ENCODE results near the gene ADGRB3.
"Not testable (repeated sequence)": the region's sequence is repeated elsewhere in the genome, so short reads cannot be mapped to it uniquely, and the experiment has no call there.

The ADGRB3 gene

GRCh38 chr6:69340196-69340595 lies 705.1 kb downstream of the ADGRB3 start:
- no peak for DNase-seq (ENCODE audit: low read depth)

GRCh38 chr6:69343851-69344250 lies 708.8 kb downstream of the ADGRB3 start:
- DNase-seq (ENCODE audit: low read depth), result no peak

DNA sequence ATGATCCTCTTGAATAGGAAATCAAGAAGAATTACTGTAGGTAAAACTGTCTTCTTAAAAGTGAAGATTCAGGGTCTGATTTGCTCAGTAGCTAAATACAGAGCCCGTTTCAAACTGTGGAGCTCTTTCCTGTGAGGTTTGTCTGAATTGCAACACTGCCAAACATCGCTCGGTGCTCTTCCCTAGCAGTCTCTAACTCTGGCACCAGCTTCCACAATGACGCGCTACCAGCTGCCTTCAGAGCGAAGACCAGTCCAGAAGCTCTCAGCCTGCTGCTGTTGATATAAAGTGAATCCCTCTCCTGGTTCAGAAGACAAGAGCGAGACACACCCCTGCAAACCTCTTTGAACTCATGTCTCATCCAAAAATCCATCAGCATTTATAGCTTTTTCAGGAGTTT lies 714.7 kb downstream of the ADGRB3 start:
- no peak for DNase-seq (ENCODE audit: low read depth)

DNA sequence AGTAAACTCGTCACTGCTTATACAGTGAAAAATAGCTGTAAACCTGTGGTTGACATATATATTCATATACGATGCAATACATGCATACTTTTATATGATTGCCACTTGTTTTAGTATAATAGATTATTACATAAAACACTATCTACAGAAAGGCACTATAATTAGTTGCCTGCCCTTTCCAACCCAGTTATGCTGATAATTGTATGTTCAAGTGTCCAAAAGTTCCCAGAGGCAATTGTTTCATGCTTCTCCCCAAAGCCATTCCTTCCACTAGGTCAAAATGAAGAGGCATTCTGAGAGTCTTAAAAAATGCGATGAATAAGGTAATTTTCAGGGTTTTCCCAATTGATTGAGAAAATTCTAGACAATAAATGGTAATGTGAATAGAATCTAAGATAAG lies 727.1 kb downstream of the ADGRB3 start:
- no peak for DNase-seq (ENCODE audit: low read depth)

DNA sequence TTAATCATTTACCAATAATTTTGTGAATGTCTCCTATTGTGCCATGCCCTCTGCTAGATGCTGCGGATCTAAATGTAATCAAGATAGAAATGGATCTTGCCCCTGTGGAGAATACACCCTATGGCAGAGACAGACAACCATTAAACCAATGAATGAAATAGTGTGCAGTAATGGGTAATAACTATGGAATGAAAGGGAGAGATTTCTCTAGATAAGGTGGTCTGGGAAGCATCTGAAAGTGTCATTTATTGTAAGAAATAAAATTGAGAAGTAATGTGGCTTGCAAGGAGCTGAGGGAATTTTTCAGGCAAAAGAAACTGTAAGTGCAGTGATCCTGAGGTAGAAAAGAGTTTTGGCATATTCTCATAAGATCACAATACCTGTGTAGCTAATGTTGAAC lies 731.7 kb downstream of the ADGRB3 start:
- no peak for DNase-seq (ENCODE audit: low read depth)

DNA sequence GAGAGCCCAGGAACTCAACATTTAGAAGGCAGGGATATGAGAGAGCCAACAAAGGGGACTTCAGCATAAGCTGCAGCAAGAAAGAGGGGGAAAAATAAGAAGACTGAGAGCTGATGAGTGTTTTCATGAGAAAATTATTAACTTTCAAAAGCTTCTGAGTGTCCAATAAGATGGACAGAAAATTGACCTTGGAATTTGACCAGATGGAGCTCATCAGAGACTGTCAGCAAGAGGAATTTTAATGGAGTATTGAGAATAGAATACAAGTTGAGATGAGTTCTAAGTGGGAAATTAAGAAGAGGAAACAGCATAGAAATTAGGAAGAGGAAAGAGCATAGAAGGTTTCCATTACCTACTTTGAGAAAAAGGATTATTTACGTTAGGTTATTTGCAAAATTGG lies 733.5 kb downstream of the ADGRB3 start:
- DNase-seq (ENCODE audit: low read depth), result no peak

DNA sequence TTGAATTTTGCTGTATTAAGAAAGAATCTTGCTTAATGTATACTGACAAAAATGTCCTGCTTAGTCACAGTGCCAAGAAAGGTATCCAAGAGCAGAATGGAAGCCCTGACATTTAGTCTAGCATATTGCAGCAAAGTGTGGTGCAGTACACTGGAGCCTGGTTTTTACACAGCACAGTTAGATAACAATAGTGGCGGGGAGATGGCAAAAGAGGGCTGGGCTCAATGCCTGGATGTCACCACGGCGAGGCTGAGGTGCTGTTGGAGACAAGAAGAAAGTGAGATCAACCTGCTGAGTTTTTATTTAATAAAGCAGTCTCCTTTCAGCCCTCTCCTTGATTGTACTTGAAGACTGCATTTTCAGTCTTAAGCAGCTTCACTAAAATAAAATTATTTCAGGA lies 735.7 kb downstream of the ADGRB3 start:
- no peak for DNase-seq (ENCODE audit: low read depth)

- DNase-seq (ENCODE audit: low read depth), result no peak
These were observed 743.2 kb downstream of the ADGRB3 start for GRCh38 chr6:69378326-69378725.

GRCh38 chr6:69379518-69379917 lies 744.4 kb downstream of the ADGRB3 start:
- DNase-seq (ENCODE audit: low read depth), result no peak

- DNase-seq (ENCODE audit: low read depth), result no peak
These were observed 748.5 kb downstream of the ADGRB3 start for GRCh38 chr6:69383627-69384026.

DNA sequence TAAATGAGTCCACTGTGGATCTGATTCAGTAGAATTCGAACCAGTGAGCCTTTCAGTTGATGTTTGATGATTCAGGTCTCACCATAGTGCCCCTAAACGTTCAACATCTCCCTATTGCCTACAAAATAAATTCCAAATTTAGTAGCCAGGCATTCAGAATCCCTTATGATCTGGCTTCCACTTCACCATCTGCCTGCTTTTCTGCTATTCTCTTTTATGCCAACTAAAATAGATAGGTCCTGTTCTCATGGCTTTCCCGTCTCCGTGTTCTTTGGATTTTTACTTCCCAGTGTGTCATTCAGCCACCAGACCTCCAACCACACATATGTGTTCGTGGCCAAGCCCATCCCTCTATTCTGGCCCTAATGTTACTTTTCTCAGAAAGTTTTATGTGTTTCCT lies 751.3 kb downstream of the ADGRB3 start:
- DNase-seq (ENCODE audit: low read depth), result no peak

GRCh38 chr6:69390125-69390524 lies 755.0 kb downstream of the ADGRB3 start:
- DNase-seq (ENCODE audit: low read depth), result no peak

DNA sequence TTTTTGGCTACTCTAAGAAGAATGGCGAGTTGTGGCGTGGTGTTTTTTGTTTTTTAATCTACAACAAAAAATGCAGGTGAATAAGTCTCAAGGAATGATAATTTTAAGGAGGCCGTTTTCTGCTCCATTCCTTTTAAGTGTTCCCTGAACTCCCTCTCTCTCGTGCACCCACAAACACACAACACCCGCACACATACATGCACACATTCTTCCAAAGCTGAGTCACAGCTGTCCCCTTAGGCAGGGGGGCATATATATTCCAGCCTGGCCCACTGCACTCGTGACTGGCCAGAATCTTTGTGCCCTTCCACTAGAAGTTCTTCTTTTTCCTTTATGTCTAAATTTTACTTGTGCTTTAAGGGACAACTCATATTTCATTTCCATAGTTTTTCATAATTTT lies 756.0 kb downstream of the ADGRB3 start:
- DNase-seq (ENCODE audit: low read depth), result no peak

- no peak for DNase-seq (ENCODE audit: low read depth)
These were observed 757.7 kb downstream of the ADGRB3 start for GRCh38 chr6:69392745-69393144.

DNA sequence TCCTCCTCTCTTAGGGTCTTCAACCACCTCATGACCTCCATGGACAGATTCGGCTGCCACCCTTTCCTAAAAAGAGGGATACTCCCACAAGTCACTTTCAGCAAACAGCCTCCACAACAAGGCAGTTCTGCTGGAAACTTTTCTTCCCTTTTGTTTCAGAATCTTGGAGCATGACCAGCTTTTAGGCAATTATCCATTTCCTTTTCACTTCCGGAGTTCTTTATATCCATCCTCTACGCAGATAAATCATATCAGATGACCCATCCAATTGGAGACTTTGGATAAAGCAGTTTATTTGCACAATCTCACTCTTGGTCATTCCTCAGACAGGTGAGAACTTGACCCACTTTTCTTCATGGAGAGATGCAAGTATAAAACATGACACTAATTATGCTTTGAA lies 763.2 kb downstream of the ADGRB3 start:
- DNase-seq (ENCODE audit: low read depth), result no peak

- no peak for DNase-seq (ENCODE audit: low read depth)
These were observed 763.6 kb downstream of the ADGRB3 start for GRCh38 chr6:69398729-69399128.

DNA sequence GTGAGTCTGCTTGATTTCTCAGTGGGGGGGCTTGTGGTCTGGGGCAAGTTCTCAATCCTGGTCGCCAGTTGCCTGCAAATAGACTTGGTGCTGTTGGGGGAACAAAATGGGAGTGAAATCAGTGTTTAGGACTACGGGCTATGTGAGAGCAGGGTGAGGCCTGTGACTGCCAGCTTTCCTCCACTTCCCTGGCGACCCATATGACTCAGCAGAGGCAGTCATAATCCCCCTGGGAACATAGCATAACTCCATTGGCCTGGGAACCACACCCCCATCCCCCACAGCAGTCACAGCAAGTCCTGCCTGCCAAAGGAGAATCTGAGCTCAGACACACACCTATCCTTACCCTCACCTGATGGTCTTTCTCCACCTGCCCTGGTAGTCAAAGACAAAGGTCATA lies 773.8 kb downstream of the ADGRB3 start:
- DNase-seq (ENCODE audit: low read depth), result no peak

GRCh38 chr6:69416776-69417175 lies 781.7 kb downstream of the ADGRB3 start:
- DNase-seq (ENCODE audit: low read depth), result no peak

- DNase-seq (ENCODE audit: low read depth), result no peak
These were observed 786.2 kb downstream of the ADGRB3 start for GRCh38 chr6:69421269-69421668.

- no peak for DNase-seq (ENCODE audit: low read depth)
These were observed 786.9 kb downstream of the ADGRB3 start for GRCh38 chr6:69422020-69422419.

- DNase-seq (ENCODE audit: low read depth), result no peak
These were observed 787.4 kb downstream of the ADGRB3 start for GRCh38 chr6:69422475-69422874.

GRCh38 chr6:69423785-69424184 lies 788.7 kb downstream of the ADGRB3 start:
- no peak for DNase-seq (ENCODE audit: low read depth)

DNA sequence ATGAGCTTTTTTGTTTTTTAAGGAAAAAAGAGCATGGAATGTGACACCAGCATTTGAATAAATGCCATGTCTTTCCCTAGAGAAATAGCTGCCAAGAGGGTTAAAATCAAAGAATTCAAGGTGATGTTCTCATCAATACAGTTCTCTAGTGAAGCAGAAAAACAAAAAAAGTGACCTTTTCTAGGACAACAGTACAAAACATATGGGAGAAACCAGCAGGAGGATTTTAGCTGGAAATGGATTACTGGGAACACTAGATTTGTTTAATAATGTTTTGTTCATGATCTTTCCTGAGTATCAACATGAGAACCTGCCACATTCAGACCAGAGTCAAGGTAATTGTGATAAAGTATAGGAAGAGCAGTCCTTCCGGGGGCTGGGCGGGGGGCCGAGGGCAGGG lies 789.5 kb downstream of the ADGRB3 start:
- DNase-seq (ENCODE audit: low read depth), result no peak

GRCh38 chr6:69427882-69428281 lies 792.8 kb downstream of the ADGRB3 start:
- no peak for DNase-seq (ENCODE audit: low read depth)

GRCh38 chr6:69432168-69432567 lies 797.1 kb downstream of the ADGRB3 start:
- not testable (repeated sequence) for DNase-seq (ENCODE audit: low read depth)

Measured in fibroblast of gingiva (primary cell).